GM19468 (cell line): ENCODE results near the gene NT5C1A.

Source experiments
- ATAC-seq: cut with Tn5 transposase; IDR thresholded peaks from one replicate; pipeline ENCODE4 v1.9.1; 2021; ENCODE audit warnings: mild to moderate bottlenecking, moderate library complexity, moderate number of reproducible peaks; ENCODE audit not compliant: unreplicated experiment; ENCODE audit errors: extremely low read depth

Gene NT5C1A

DNA sequence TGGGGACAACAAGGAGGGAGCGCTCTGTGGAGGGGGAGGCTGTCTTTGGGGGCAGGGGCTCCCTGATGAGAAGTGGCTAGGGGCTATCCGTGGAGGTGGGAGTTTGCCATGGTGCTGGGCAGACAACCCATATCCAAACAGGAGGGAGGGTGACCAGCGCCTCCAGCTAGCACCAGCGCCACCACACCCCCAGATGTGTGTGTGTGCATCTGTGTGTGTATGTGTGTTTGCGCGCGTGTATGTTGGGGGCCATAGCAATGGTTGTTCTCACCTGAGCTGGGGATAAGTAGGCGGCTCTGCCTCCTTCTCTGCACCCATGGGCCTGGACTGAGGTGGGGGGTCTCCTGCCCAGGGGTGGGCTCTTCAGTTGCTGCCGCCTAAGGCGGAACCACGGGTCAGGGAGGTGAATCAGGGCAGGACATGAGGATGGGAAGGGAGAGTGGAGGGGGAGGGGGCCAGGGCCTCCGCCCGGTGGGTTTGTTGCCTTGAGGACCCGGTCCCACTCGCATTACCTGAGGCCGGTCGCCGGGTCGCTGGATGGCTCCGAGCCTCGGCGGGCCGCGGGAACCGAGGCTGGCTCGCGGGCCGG is 19.0 kb upstream of the NT5C1A start:
- no peak for ATAC-seq

- ATAC-seq = no peak
These were observed 18.3 kb upstream of the NT5C1A start for GRCh38 chr1:39690225-39690624.

DNA sequence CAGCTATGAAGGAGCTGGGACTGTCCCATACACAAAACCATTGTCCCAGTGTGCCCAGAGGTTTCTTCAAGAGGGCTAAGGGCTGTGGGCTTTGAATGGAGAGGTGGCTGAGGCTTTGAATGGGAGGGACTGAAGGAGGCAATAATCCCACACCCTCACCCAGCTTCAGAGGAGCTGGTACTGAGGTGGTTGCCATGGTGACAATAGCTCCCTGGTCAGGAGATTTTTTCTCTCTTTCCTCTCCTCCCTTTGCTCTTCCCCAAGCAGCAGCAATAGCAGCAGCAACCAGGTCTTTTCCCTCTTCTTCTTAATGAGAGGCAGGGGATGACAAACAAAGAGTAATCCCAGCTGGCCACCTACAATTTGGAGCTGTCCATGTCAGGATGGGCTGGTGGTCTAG is 17.7 kb upstream of the NT5C1A start:
- no peak for ATAC-seq

- ATAC-seq = no peak
These were observed 17.3 kb upstream of the NT5C1A start for GRCh38 chr1:39689214-39689613.

GRCh38 chr1:39688706-39689105 is 16.8 kb upstream of the NT5C1A start:
- no peak for ATAC-seq

- ATAC-seq = no peak
These were observed 15.3 kb upstream of the NT5C1A start for GRCh38 chr1:39687243-39687642.

GRCh38 chr1:39685071-39685470 is 13.2 kb upstream of the NT5C1A start:
- ATAC-seq = no peak

DNA sequence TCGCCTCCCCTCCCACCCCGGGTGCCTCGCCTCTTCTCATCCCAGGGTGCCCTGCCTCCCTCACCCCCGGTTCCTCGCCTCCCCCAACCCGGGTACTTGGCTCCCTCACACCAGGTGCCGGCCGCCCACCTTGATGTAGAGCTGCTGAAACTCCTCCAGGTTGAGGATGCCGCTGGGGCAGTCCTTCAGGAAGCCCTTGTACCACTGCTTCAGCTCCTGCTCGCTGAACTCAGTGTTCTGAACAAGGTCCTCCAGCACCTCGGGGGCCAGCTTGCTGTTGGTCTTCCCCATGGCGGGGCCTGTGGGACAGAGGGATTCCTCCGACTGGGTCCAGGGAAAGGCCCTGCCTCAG is 12.4 kb upstream of the NT5C1A start:
- no peak for ATAC-seq

DNA sequence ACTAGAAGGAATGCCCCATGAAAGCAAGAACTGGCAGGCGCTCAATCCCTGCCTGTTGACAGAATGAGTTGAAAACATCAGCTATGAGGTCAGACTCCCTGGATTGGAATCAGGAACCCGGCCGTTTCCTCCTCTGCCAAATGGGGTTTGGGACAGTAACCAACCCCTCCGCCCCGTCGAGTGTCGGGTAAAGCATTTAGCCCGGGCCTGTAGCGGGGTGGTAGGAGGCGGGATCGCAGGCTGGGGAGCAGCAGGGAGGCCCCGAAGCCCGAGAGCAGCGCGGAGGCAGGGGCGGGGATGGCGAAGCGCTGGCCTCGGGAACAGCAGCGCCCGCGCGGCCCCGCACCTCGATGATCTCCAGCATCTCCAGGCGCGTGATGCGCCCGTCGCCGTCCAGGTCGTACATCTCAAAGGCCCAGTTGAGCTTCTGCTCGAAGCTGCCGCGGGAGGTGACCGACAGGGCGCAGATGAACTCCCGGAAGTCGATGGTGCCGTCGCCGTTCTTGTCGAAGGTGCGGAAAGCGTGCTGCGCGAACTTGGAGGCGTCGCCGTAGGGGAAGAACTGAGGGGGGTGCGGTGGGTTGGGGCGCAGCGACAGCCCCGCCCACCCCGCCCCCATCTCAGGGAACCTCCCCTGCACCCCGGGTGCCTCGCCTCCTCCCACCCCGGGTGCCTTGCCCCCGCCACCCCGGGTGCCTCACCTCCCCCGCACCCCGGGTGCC is 11.8 kb upstream of the NT5C1A start:
- no peak for ATAC-seq

DNA sequence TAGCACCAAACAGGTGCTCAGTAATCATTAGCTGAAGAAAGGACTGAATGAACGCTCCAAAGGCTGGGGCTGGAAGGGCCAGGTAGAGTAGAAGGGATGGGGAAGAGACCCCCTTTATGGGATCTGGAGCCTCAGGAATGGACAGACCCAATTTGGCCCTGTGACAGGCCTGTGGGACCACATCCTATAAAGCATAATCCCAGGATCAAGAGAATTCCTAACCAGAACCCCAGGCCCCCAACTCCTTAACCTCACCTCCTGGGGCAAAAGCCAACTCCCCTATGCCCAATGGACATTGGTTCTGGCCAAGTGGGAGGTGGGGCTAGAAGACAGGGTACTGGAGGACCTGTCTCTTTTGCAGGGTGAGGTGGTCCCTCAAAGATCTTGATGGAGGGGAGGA is 10.1 kb upstream of the NT5C1A start:
- ATAC-seq = no peak

- no peak for ATAC-seq
These were observed 9.4 kb upstream of the NT5C1A start for GRCh38 chr1:39681294-39681693.

DNA sequence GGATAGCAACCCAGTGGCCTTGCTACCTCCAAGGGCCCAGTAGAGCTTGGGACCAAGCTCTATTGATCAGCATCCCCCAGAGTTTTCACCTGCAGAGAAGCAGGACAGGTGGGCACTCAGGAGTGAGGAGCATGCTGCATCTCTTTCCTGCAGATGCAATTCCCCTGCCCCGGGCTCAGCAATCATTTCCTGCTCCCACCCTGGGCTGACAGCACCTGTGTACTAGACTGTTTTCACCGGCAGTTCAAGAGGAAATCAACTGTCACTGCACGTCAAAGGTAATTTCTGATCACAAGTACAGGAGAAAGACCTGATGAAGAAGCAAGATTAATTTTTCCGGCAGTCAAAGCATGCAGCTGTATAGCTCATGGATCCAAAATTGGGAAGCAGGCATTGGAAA is 8.8 kb upstream of the NT5C1A start:
- no peak for ATAC-seq

DNA sequence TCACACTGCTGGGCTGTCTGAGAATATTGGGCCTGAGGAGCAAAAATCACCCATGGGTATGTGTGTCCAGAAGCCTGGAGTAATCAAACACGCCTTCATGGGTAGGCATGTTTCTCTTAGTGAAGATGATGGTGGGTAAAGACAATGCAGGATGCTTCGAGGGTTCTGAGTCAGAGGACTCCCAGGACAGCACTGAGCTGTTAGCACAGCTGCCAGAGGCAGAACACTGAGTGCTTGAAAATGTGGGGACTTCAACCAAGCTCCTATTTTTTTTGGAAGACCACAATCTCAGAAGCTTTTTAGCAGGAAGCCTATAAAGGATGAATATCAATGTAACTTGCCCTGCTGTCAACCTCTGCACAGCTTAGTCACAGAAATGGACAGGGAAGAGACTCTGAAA is 7.9 kb upstream of the NT5C1A start:
- no peak for ATAC-seq

- ATAC-seq = no peak
These were observed 7.0 kb upstream of the NT5C1A start for GRCh38 chr1:39678889-39679288.

DNA sequence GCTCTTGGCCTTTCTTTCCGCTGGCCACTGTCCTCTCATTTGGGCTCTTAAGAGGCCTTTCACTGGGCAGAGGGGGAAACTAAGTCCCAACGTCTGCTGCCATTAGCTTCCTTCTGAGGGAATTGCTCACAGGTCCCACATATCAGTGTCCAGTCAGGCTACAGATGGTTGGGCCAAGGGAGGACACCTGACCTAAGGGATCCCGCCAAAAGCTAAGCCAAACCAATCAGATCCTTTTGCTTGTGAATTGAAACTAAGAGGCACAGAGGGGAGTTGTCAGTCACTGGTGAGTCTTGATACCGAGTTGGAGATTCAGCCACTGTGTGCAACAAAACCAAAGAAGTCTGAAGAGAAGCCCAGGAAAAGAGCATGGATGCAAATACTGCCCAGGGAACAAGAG is 5.7 kb upstream of the NT5C1A start:
- no peak for ATAC-seq

- ATAC-seq = no peak
These were observed 5.1 kb upstream of the NT5C1A start for GRCh38 chr1:39676948-39677548.

GRCh38 chr1:39675220-39675619 is 3.3 kb upstream of the NT5C1A start:
- ATAC-seq = no peak

DNA sequence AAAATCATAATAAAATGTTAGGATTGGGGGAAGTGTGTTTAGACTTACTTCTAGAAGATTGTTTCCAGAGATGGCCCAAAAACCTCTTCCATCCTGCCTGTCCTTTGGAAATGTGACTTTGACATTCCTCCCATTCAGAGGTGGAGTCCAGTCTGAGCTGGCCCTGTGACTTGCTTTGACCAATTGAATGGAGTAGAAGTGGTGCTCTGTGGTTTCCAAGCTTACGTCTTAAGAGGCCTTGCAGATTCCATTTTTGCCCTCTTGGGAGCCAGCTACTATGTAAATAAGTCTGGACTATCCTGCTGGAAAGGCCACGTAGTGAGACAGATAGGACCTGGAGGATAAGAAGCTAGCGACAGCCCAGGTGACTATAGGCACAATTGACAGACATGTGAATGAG is 1.3 kb upstream of the NT5C1A start:
- no peak for ATAC-seq

DNA sequence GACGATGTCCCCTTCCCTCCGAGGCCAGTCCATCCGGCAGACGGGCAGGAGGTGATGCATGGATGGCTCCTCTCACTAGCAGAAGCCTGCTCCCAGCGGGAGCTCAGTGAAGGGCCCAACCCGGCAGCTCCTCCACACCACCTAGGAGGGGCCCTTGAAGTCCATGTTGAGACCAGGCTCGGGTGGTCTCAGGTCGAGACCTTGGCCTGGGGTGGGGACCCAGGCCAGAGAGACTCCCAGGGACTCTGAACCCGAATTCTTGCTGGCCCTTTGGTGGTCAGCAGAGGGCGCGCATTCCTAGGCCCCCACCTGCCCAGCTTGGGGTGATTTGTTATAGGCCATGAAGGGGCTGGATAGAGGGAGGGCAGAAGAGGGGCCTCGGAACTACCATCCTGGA is 642 bp upstream of the NT5C1A start:
- no peak for ATAC-seq

DNA sequence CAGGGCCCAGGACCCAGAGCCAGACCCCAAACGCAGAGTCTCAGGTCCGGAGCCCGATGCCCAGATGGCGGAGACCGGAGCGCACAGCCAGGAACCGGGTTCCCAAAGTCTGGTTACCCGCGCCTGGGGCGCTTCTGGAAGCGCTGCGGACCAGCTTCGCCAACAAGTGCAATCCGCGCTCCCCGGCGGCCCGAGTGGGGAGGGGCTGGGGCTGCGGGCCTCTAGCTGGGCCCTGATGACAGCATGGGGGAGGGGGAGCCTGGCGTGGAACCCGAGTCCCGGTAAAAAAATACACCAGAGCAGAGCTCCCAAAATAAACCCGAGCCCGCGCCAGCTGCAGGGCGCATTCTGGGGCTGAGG is 494 bp downstream of the NT5C1A start:
- no peak for ATAC-seq

DNA sequence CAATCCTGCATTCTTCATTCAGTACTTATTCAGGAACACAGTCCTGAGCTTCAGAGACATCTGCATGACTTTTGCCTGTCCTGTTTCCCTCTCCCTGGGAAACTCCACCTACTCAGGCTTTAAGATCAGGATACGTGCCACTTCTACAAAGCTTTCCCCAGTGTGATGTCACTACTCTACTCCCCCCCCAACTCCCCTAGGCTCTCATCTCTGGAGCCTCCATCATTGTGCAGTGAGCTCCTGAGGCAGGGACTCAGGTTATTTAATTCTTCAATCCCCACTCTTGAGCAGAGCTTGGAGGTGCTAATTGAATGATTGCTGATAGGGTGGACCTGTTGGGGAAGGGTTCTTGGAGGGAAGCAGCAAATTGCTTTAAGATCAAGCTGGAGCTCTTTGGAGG is 1.2 kb downstream of the NT5C1A start:
- ATAC-seq = no peak

DNA sequence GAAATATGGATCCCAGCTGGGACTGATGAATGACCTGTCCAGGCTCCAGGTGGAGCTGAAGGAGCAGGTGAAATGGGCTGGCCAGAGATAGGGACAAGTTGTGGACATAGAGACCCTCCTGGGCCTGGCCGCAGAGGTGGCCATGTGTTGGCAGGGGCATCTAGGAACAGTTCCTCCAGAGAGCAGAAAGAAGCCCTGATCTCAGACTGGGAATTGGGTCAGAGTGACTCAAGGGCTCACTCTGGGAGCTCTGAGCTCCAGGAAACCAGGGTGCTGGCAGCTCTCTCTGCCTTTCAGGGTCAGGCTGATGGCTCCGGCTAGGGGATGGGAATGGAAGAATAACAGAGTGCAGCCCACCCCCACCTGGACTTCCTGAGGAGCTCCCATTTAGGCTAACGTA is 3.0 kb downstream of the NT5C1A start:
- no peak for ATAC-seq
